ENCODE measurements around the gene TMEM92.

DNA sequence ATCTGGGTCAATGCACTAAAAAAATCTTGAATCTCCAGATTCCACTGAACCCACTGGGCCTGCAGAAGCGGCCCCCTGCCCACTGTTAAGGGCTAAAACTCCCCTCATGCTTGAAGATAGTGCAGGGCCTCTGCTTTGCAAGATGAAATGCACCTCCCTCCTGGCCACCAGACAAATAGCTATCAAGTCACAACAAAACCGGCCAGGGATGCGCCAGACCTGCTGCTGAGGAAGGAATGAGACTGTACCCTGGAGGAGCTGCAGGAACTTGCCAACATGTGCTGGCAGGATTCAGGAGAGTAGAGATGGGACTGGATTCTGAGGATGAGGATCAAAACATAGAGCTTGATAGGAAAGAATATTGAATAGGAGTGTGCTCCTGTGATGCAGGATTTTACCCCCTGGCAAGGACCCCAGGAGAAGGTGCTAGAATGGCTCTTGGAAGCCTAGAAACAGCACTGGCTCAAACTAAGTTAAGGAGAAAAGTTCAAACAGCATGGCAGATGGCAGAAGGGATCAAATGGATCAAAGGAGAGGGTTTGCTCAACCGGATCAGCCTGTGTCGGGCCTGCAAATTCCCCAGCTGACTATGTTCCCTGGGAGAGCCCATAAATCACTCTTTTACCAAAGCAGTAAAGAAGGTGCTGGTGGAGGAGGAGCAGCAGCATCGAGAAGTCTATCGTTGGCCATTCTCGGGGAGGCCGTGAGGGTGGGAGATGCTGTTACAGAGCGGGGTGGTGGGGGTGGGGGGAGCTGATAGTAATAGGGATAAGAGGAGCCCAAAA lies 44.4 kb downstream of the TMEM92 start:
- TF ChIP-seq, protein P1, sequence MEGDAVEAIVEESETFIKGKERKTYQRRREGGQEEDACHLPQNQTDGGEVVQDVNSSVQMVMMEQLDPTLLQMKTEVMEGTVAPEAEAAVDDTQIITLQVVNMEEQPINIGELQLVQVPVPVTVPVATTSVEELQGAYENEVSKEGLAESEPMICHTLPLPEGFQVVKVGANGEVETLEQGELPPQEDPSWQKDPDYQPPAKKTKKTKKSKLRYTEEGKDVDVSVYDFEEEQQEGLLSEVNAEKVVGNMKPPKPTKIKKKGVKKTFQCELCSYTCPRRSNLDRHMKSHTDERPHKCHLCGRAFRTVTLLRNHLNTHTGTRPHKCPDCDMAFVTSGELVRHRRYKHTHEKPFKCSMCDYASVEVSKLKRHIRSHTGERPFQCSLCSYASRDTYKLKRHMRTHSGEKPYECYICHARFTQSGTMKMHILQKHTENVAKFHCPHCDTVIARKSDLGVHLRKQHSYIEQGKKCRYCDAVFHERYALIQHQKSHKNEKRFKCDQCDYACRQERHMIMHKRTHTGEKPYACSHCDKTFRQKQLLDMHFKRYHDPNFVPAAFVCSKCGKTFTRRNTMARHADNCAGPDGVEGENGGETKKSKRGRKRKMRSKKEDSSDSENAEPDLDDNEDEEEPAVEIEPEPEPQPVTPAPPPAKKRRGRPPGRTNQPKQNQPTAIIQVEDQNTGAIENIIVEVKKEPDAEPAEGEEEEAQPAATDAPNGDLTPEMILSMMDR (IDR thresholded peaks at IDR 0.05), result no peak
- TF ChIP-seq POLR2A (IDR thresholded peaks at IDR 0.05), result no peak
